H1 (cell line): ENCODE data around the gene PRG3. TPM values are rescaled to one million over a fixed set of nuclear protein-coding genes. Genes with fewer than 3 reads are reported as not detected.

ENCODE experiments used
- CTCF ChIA-PET: fragments of 300-600 bp; sonication (Branson Sonifier 250); formaldehyde crosslinking; loops from one replicate; lab custom pipeline; 2021; ENCODE audit not compliant: partially characterized antibody; lab: Charles Lee
- POLR2A ChIA-PET: fragments of 300-600 bp; sonication (Branson Sonifier 250); formaldehyde crosslinking; loops from one replicate; lab custom pipeline; 2021; ENCODE audit warnings: inconsistent platforms; ENCODE audit not compliant: partially characterized antibody; lab: Charles Lee
- DNase-seq, 2 experiments: peaks; one replicate each; pipeline versions ENCODE4 v3.0.0 to v3.0.0-alpha.2; 2010 to 2022; ENCODE audit warnings: low spot score in 2 of 2, low read depth in 1 of 2, mixed read lengths in 1 of 2
- FAIRE-seq: peaks from 2 replicates; lab custom pipeline; 2011; peaks lifted over from hg19 to GRCh38; lab: Jason Lieb, UNC
- H2AFZ ChIP-seq: 2 replicates; pipeline ENCODE4 v1.8.1; 2012; ENCODE audit warnings: low read length, inconsistent platforms
- H2AK5ac ChIP-seq: 2 replicates; pipeline ENCODE4 v1.6.1; 2013; ENCODE audit warnings: low read depth, low read length
- H2BK120ac ChIP-seq: replicated peaks from 2 replicates; pipeline ENCODE3; 2013; ENCODE audit warnings: low read depth, low read length, inconsistent platforms
- H2BK12ac ChIP-seq: 2 replicates; pipeline ENCODE4 v1.6.1; 2013; ENCODE audit warnings: low read depth, low read length
- H2BK15ac ChIP-seq: 2 replicates; pipeline ENCODE4 v1.6.1; 2013; ENCODE audit warnings: low read length
- H2BK20ac ChIP-seq: 2 replicates; pipeline ENCODE4 v1.6.1; 2013; ENCODE audit warnings: low read length
- H2BK5ac ChIP-seq: 2 replicates; pipeline ENCODE4 v1.6.1; 2013; ENCODE audit warnings: low read depth, low read length
- H3K14ac ChIP-seq: 2 replicates; pipeline ENCODE4 v1.6.1; 2013; ENCODE audit warnings: inconsistent platforms; ENCODE audit not compliant: insufficient read length
- H3K18ac ChIP-seq: 2 replicates; pipeline ENCODE4 v1.6.1; 2013; ENCODE audit warnings: low read length; ENCODE audit errors: extremely low read depth
- H3K23ac ChIP-seq: 2 replicates; pipeline ENCODE4 v1.6.1; 2013; ENCODE audit warnings: inconsistent platforms; ENCODE audit not compliant: insufficient read length
- H3K23me2 ChIP-seq: 2 replicates; pipeline ENCODE4 v1.6.1; 2013; ENCODE audit warnings: low read depth, low read length
- H3K27ac ChIP-seq: 2 replicates; pipeline ENCODE4 v1.6.1; 2011; ENCODE audit warnings: low read depth, low read length, inconsistent platforms
- H3K27me3 ChIP-seq, 4 experiments: replicated peaks in 1 of 4; 1 replicate in 1 of 4; 2 replicates in 3 of 4; pipeline versions ENCODE4 v1.6.1 to v1.8.1; 2011 to 2013; ENCODE audit warnings: low read length in 3 of 4, mild to moderate bottlenecking in 3 of 4, inconsistent platforms in 2 of 4, mixed read lengths in 2 of 4, moderate library complexity in 1 of 4; ENCODE audit not compliant: control insufficient read depth in 3 of 4, insufficient read depth in 3 of 4; ENCODE audit errors: extremely low read depth in 1 of 4
- H3K36me3 ChIP-seq, 4 experiments: 2 replicates each; pipeline versions ENCODE4 v1.6.1 to v1.8.1; 2011 to 2013; ENCODE audit warnings: mild to moderate bottlenecking in 4 of 4, low read length in 3 of 4, moderate library complexity in 2 of 4, control low read depth in 1 of 4, inconsistent platforms in 1 of 4; ENCODE audit not compliant: insufficient read depth in 4 of 4, control insufficient read depth in 2 of 4
- H3K4ac ChIP-seq: replicated peaks from 2 replicates; pipeline ENCODE3; 2013; ENCODE audit warnings: low read length, low read depth, mixed read lengths, inconsistent platforms; ENCODE audit not compliant: insufficient read length
- H3K4me1 ChIP-seq, 4 experiments: replicated peaks in 1 of 4; 1 replicate in 1 of 4; 2 replicates in 3 of 4; pipeline versions ENCODE4 v1.6.1 to v1.8.1; 2011 to 2013; ENCODE audit warnings: low read length in 3 of 4, inconsistent platforms in 2 of 4, mixed read lengths in 1 of 4; ENCODE audit not compliant: insufficient read depth in 4 of 4, control insufficient read depth in 3 of 4
- H3K4me2 ChIP-seq, 2 experiments: 2 replicates each; pipeline versions ENCODE4 v1.6.1 to v1.8.1; 2011 to 2013; ENCODE audit warnings: low read depth in 2 of 2, low read length in 2 of 2, control low read depth in 1 of 2, inconsistent platforms in 1 of 2, mild to moderate bottlenecking in 1 of 2; ENCODE audit not compliant: insufficient read depth in 1 of 2
- H3K4me3 ChIP-seq, 4 experiments: fragments of 200-600, 300-600 bp in 1 of 4; sonication (generic), shearing (Covaris generic), sonication (Bioruptor Twin) in 1 of 4; 2 replicates each; pipeline versions ENCODE4 v1.5.1 to v1.8.1; 2011 to 2016; ENCODE audit warnings: low read length in 4 of 4, low read depth in 3 of 4, control low read depth in 2 of 4, inconsistent platforms in 2 of 4, mild to moderate bottlenecking in 2 of 4, mixed read lengths in 1 of 4, moderate library complexity in 1 of 4; ENCODE audit not compliant: insufficient read depth in 2 of 4; ENCODE audit errors: extremely low read depth in 1 of 4
- H3K56ac ChIP-seq: replicated peaks from 2 replicates; pipeline ENCODE3; 2013; ENCODE audit warnings: low read depth, mild to moderate bottlenecking, mixed read lengths, low read length, inconsistent platforms; ENCODE audit not compliant: insufficient read length
- H3K79me1 ChIP-seq: 2 replicates; pipeline ENCODE4 v1.6.1; 2013; ENCODE audit warnings: low read depth, low read length, control low read depth
- H3K79me2 ChIP-seq, 2 experiments: 2 replicates each; pipeline versions ENCODE4 v1.6.1 to v1.8.1; 2012 to 2013; ENCODE audit warnings: low read length in 2 of 2, mild to moderate bottlenecking in 2 of 2, inconsistent platforms in 1 of 2; ENCODE audit not compliant: insufficient read depth in 2 of 2, control insufficient read depth in 1 of 2
- H3K9ac ChIP-seq, 4 experiments: replicated peaks in 1 of 4; 1 replicate in 1 of 4; 2 replicates in 3 of 4; pipeline versions ENCODE4 v1.6.1 to v1.8.1; 2011 to 2013; ENCODE audit warnings: low read depth in 3 of 4, low read length in 3 of 4, control low read depth in 2 of 4, mild to moderate bottlenecking in 2 of 4, moderate library complexity in 2 of 4, inconsistent platforms in 1 of 4; ENCODE audit errors: extremely low read depth in 1 of 4
- H3K9me3 ChIP-seq, 2 experiments: 2 replicates each; pipeline versions ENCODE4 v1.6.1 to v1.8.1; 2012 to 2013; ENCODE audit warnings: mild to moderate bottlenecking in 2 of 2, moderate library complexity in 2 of 2, control low read depth in 1 of 2, inconsistent platforms in 1 of 2, low read depth in 1 of 2, low read length in 1 of 2, mixed read lengths in 1 of 2; ENCODE audit not compliant: insufficient read depth in 2 of 2
- H4K20me1 ChIP-seq, 2 experiments: replicated peaks in 1 of 2; 2 replicates each; pipeline versions ENCODE3 to v1.8.1; 2011 to 2013; ENCODE audit warnings: inconsistent platforms in 2 of 2, low read length in 2 of 2, mild to moderate bottlenecking in 1 of 2; ENCODE audit not compliant: insufficient read depth in 2 of 2, control insufficient read depth in 1 of 2
- H4K5ac ChIP-seq: 2 replicates; pipeline ENCODE4 v1.6.1; 2013; ENCODE audit warnings: low read length, low read depth, mixed read lengths, inconsistent platforms; ENCODE audit not compliant: insufficient read length
- H4K8ac ChIP-seq: 2 replicates; pipeline ENCODE4 v1.8.0; 2013; ENCODE audit warnings: mild to moderate bottlenecking, moderate library complexity, low read length, inconsistent platforms; ENCODE audit not compliant: insufficient read depth; ENCODE audit errors: extremely low read depth
- H4K91ac ChIP-seq: replicated peaks from 2 replicates; pipeline ENCODE3; 2013; ENCODE audit warnings: low read length, mixed read lengths, inconsistent platforms; ENCODE audit not compliant: insufficient read length
- CBX8 ChIP-seq: fragments of 300-800, 300-1000 bp; sonication (generic); IDR thresholded peaks from 2 replicates; pipeline ENCODE4 v1.7.1; 2016; ENCODE audit warnings: low read depth, low read length, borderline replicate concordance
- CHD1 ChIP-seq: IDR thresholded peaks from 2 replicates; pipeline ENCODE4 v1.6.1; 2012; ENCODE audit warnings: low read depth, low read length, improper control_type of control experiment
- EGR1 ChIP-seq: IDR thresholded peaks from 2 replicates; pipeline ENCODE4 v1.6.1; 2011; ENCODE audit warnings: low read depth, low read length, borderline replicate concordance
- HDAC2 ChIP-seq, 2 experiments: fragments of 300-600 bp in 1 of 2; sonication (generic) in 1 of 2; IDR thresholded peaks; 2 replicates each; pipeline ENCODE4 v1.6.1; 2011 to 2012; ENCODE audit warnings: low read depth in 2 of 2, low read length in 2 of 2, mild to moderate bottlenecking in 2 of 2, moderate library complexity in 2 of 2, borderline replicate concordance in 1 of 2, inconsistent platforms in 1 of 2
- KDM5A ChIP-seq: fragments of 200-600 bp; IDR thresholded peaks from 2 replicates; pipeline ENCODE4 v1.7.1; 2012; ENCODE audit warnings: mild to moderate bottlenecking, low read length, inconsistent platforms, mixed read lengths
- POLR2A ChIP-seq, 2 experiments: IDR thresholded peaks; 1 replicate in 1 of 2; 2 replicates in 1 of 2; pipeline ENCODE4 v1.6.1; 2011; ENCODE audit warnings: low read depth in 2 of 2, low read length in 2 of 2, mild to moderate bottlenecking in 2 of 2; ENCODE audit errors: control extremely low read depth in 1 of 2
- POU5F1 ChIP-seq: IDR thresholded peaks from 2 replicates; pipeline ENCODE4 v1.6.1; 2011; ENCODE audit warnings: low read depth, mild to moderate bottlenecking, low read length, moderate library complexity
- WGBS, 2 experiments: shearing (Covaris generic) in 1 of 2; methylation state at CpG; one replicate each; pipeline versions ENCODE4 v1.1.6 to v1.1.7; 2013 to 2015; ENCODE audit warnings: low lambda C conversion rate in 2 of 2, mixed read lengths in 2 of 2, inconsistent platforms in 1 of 2, low coverage in 1 of 2, missing lambda C conversion rate in 1 of 2; ENCODE audit not compliant: insufficient replicate concordance in 2 of 2, insufficient coverage in 1 of 2, insufficient read length in 1 of 2; ENCODE audit errors: extremely low coverage in 1 of 2, missing lambda C conversion rate in 1 of 2; 5-methylcytosine and 5-hydroxymethylcytosine counted together
- polyA plus RNA-seq, 7 experiments: library from polyadenylated mRNA; depleted of rRNA in 3 of 7; stranded (reverse) in 5 of 7; unstranded in 2 of 7; fragments of >200 nt in 5 of 7; fragments of 200-250 nt in 2 of 7; gene quantifications; 1 replicate in 5 of 7; 2 replicates in 1 of 7; 4 replicates in 1 of 7; pipeline versions ENCODE4 v1.2.1 to v1.2.3, GENCODE V29; 2011 to 2013; ENCODE audit warnings: missing spikeins in 2 of 7, mixed read lengths in 2 of 7
- total RNA-seq: library from RNA; stranded (reverse); fragmentation: NEBNext Ultra II Directional; extraction: Animal tissue kit (Norgen Biotek cat#: 25700); gene quantifications from 2 replicates; pipeline ENCODE4 v1.2.1, GENCODE V29; 2021
- TF ChIP-seq, protein P1 (sequence below): IDR thresholded peaks from 2 replicates; pipeline ENCODE4 v1.6.1; 2011; ENCODE audit warnings: low read length, improper control_type of control experiment

PRG3 gene
- total and polyA plus RNA-seq, 2 of the 8 experiments (the other 6 are each of a cell fraction or from before 2014, with no cell fraction given): not detected

DNA sequence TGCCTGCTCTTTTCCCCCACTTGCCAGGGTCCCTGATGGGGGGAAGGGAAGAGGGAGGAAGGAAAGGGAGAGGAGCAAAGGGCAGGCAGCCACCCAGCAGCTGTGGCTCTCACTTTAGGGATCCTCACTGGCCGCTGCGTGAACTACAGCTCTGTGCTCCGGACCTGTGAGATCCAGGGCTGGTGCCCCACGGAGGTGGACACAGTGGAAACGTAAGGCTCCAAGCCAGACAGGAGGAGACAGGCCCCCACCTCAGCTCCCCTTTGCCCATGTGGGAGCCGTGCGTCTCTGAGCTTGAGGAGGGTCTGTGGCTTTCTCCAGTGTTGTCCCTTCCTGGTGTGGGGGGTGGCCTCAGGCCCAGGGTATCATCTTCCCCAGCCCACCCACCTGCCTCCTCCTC lies 32.9 kb downstream of the PRG3 start:
- Histone ChIP-seq H2BK20ac (no peak overlapping the region), H4K5ac (no peak overlapping the region), H2BK5ac (no peak overlapping the region), H3K79me1 (no peaks in the 10 kb centered on the region), H3K79me2 (no peaks in the 10 kb centered on the region), H3K9me3 (no peaks in the 10 kb centered on the region), H2BK15ac (no peak overlapping the region), H3K36me3 (no peaks in the 10 kb centered on the region), H2AFZ (no peak overlapping the region), H2BK12ac (no peak overlapping the region), H3K27ac (no peak overlapping the region), H2BK120ac (no peak overlapping the region), H2AK5ac (peak overlapping the region; percentile 42; the same call in 1 of the 2 replicates), H3K4me1 (peaks cover 3 to 10% (median 8%) of the 10 kb centered on the region in 4 experiments; a peak in 6 of 7 replicates), H4K20me1 (no peaks in the 10 kb centered on the region), H3K56ac (no peak overlapping the region), H3K9ac (no peak overlapping the region), H3K14ac (no peak overlapping the region), H3K27me3 (peaks cover 0 to 6% (median 4%) of the 10 kb centered on the region in 4 experiments; a peak in 4 of 7 replicates), H4K8ac (peak overlapping the region; percentile 7; the same call in 1 of the 2 replicates), H3K23me2 (peaks cover 3% of the 10 kb centered on the region), H3K4ac (no peak overlapping the region), H3K4me3 (no peak overlapping the region), H3K23ac (no peak overlapping the region), H3K4me2 (no peak overlapping the region), H3K18ac (no peak overlapping the region), H4K91ac (no peak overlapping the region)
- 68% methylated on average over 7 of the region's 7 CpGs; no CpG with 5 or more reads in 1 of the 2 experiments for WGBS, 2 experiments
- FAIRE-seq: no peak
- no peak for DNase-seq
- CTCF ChIA-PET: interaction anchor here (0.8 to 2.1 kb wide), 14 partner anchors 10 to 214 kb away, joined by 3 to 9 read pairs (median 4); partner anchors contain the start of gene P2RX3
- TF ChIP-seq CHD1 (no peak), CBX8 (no peak), EGR1 (no peak), POLR2A (IDR thresholded peaks at IDR 0.05; ENCODE audit: control extremely low read depth in 1 of 2, low read depth in 2 of 2, low read length in 2 of 2) (no peak), HDAC2 (IDR thresholded peaks at IDR 0.05; ENCODE audit: borderline replicate concordance in 1 of 2, low read depth in 2 of 2, low read length in 2 of 2) (no peak), KDM5A (no peak), POU5F1 (no peak)
- TF ChIP-seq, protein P1, sequence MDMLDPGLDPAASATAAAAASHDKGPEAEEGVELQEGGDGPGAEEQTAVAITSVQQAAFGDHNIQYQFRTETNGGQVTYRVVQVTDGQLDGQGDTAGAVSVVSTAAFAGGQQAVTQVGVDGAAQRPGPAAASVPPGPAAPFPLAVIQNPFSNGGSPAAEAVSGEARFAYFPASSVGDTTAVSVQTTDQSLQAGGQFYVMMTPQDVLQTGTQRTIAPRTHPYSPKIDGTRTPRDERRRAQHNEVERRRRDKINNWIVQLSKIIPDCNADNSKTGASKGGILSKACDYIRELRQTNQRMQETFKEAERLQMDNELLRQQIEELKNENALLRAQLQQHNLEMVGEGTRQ: no peak
- POLR2A ChIA-PET: interaction anchor here (0.9 to 1.4 kb wide), 4 partner anchors 13 to 297 kb away, joined by 3 to 7 read pairs (median 4); partner anchors contain the start of genes SSRP1 and TNKS1BP1
